Fibroblast of skin of abdomen (primary cell): Measurements from ENCODE around the gene RAB3D.

Experiments
- DNase-seq: peaks from one replicate; pipeline ENCODE4 v3.0.0-alpha.2; 2013

RAB3D gene

DNA sequence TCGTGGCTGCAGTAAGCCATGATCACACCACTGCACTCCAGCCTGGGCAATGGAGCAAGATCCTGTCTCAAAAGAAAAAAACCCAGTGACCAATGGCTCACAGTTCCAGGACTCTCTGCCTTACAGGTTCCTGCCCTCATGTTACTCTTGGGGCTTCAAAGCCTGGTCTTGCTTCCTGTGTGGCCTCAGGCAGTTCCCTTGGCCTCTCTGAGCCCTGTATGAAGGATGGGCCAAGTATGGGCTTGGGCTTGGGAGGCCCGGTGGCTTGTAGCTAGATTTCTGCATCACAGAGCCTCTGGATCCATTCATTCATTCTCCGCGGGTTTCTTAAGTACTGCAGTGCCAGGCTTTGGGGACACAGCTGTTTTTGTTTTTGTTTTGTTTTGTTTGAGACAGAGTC, 44.3 kb downstream of the RAB3D start:
- no peak for DNase-seq

DNA sequence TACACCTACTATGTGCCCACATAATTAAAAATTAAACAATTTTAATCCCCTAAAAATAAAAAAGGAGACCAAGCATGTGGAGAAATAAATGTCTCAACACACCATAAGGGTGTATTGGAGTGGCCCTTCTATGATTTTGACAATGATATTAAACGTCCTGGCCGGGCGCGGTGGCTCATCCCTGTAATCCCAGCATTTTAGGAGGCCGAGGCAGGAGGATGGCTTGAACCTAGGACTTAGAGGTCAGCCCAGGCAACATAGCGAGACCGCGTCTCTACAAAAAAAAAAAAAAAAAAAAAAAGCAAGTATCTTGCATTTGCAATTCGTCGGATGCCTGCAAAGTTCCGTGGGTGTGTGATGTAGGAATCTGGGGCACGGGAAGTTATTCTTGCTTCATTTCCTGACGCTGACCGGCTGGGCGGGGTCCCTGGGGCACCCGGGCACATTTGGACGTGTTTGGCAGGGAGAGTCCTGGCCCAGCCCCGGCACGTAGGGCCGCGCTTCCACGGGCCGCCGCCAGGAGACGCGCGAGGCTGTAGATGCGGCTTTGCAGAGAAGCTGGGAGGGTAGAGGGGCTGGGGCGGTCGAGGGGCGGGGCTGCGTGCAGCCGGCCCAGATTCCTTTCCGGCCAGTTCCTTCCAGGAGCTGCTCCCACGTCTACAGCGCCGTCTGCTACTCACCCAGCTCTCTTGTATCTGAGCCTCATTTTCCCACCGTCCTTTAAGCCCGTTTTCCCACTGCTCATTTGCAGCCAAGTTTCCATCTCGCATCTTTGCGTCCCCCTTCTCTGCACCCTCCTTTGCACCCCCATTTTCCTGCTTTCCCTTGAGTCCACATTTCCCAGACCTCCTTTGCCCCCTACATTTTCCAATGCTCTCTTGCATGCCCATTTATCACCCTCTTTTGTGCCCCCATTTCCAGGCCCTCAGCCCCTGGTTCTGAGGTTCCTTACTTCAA, 45.7 kb downstream of the RAB3D start:
- peak; percentile 89 for DNase-seq

DNA sequence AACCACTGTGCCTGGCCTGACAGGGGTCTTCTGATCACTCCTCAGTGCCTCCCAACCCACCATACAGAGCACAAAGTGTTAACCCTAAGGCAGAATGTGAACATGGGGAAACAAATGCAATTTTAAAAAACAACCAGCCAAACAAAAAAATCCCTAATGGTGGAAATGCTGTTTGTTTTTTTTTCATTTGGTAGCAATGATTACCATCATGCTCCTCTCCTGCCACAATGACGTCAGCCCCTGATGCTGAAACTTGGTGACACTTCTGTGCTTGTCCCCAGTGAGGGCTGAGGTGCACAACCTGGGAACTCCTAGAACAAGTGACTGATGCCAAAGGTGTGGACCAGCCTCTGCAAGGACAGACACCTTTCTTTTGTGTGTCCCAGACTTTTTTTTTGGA, 47.5 kb downstream of the RAB3D start:
- no peak for DNase-seq

DNA sequence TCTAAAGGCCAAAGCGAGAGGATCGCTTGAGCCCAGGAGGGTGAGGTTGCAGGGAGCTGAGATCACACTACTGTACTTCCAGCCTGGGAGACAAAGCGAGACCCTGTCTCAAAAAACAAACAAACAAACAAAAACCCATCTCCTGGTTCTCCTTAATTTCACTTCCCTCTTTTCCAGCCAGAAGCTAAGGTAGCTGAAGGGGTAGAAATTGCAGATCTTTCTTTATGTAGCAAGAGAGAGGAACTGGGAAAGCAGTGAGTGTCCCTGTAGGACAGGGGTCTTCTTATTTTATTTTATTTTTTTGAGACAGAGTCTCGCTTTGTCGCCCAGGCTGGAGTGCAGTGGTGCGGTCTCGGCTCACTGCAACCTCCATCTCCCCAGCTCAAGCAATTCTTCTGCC, 48.0 kb downstream of the RAB3D start:
- no peak for DNase-seq

DNA sequence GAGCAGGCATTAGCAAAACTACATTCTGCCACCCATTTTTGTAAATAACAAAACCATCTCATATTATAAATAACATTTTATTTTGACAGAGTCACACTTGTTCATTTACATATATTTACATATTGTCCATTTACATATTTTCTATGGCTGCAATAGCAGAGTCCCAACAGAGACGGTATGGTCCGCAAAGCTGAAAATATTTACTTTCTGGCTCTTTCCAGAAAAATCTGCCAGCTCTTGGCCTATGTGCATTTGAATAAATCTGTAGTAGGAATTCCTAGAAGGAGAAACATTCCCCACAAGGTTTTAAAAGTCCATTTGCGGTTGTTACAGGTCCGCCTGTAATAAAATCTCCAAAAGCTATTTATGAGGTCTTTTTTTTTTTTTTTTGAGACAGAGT, 49.2 kb downstream of the RAB3D start:
- no peak for DNase-seq

DNA sequence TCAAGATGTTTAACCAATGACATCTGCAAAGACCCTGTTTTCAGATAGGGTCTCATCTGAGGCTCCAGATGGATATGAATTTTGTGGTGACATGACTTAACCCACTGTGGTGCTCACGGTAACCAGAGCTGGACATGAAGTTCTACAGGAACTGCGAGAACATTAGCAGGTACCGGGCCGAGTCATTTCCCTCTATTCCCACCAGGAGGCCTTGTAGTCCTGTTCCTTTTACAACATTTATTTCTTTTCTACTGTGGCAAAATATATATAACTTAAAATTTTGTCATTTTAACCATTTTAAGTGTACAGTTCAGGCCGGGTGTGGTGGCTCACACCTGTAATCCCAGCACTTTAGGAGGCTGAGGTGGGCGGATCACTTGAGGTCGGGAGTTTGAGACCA, 51.1 kb downstream of the RAB3D start:
- DNase-seq, result no peak

DNA sequence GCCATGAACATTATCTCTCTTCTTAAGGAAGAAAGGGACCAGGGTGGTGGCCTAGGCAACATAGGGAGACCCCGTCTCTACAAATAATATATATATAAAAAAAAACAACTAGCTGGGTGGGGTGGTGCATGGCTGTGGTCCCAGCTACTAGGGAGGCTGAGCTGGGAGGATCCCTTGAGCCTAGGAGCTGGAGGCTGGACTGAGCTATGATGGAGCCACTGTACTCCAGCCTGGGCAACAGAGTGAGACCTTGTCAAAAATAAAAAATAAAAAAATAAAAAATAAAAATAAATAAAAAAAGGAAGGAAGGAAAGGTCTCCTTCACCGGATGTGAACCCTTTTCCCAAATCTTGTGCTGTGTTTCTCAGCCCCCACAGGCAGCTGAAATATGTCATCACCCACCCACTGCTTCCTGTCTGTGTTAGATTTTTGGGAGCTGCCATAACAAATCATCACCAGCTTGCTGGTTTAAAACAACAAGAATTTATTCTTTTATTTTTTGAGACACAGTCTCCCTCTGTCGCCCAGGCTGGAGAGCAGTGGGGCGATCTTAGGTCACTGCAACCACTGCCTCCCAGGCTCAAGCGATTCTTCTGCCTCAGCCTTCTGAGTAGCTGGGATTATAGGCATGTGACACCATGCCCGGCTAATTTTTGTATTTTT, 53.0 kb downstream of the RAB3D start:
- DNase-seq, result peak; percentile 55

DNA sequence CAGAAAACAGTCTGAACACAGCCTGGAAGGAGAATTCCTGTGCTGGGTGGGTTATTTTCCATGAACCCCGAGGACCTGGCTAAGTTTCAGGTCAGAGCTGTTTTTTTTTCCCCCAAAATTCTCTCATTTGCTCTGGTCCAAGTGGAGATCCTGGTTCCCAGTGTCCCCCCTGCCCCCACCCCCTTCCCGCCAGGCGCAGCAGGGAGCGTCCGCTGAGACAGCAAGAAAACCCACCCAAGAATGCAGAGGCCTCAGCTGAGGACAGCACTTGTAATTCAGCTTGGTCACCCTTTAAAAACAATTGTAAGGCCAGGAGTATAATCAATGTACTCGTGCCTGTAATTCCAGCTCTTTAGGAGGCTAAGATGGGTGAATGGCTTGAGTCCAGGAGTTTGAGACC, 54.9 kb downstream of the RAB3D start:
- no peak for DNase-seq

DNA sequence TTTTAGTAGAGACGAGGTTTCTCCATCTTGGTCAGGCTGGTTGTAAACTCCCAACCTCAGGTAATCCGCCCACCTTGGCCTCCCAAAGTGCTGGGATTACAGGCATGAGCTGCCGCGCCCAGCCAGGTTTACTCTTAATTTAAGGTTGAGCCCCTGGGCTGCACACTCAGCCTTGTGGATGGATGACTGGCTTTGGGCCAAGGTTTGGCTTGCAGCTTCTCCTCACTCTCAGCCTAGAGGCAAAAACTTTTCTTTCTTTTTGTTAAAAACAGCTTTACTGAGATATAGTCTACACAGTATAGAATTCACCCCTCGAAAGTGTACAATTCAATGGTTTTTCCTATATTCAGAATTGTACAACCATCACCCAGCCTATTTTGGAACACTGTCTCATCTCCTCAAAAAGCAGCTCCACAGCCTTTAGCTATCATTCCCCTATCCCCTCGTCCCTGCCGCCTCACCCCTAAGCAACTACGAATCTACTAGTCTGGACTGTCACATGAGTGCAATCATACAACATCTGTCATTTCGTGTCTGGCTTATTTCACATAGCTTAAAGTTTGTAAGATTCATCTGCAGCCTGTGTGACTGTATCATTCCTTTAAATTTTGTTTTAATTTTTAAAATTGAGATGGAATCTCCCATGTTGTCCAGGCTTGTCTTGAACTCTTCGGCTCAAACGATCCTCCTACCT, 58.0 kb downstream of the RAB3D start:
- DNase-seq, result no peak

DNA sequence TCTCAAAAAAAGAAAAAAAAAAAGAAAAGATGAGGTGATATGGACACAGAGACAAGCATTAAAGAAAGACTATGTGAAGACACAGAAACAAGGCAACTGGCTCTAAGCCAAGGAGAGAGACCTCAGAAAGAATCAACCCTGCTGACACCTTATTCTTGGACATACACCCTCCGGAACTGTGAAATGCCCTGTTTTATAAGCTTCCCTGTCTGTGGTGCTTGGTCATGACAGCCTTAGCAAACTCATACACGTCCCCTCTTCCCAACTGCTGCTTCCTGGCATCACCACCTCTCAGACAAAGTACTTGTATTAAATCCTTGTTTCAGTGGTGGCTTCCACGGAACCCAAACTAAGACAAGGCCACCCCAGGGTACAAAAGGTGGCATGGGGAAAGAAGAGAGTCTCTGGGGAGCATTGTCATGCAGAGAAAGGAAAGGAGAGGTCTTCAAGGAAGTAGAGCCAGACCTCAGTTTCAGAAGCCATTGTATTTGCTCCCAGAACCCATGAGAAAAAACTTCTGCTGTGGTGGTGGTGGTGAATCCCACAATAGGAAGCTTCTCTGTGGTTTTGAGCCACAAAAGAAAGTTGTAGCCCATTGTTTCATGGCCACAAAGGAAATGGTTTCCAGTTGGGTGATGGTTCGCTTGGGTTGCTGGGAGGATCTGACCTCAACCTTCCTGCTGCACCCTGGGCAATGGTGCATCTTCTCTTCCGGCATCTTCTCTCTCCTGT, 59.8 kb downstream of the RAB3D start:
- no peak for DNase-seq

DNA sequence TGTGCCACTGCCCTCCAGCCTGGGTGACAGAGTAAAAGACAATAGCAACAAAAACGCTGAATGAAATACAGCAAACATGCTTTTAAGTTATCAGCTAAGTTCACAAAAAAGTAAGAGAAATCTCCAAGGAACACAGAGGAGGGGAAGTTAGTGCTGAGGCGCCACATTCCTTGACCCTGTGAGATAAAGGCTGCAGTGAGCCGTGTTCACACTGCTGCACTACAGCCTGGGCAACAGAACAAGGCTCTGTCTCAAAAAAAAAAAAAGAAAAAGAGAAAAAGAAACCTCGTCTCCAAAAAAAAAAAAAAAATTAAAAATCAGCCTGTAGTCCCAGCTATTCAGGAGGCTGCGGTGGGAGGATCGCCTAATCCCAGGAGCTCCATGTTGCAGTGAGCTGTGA, 60.8 kb downstream of the RAB3D start:
- DNase-seq, result no peak

DNA sequence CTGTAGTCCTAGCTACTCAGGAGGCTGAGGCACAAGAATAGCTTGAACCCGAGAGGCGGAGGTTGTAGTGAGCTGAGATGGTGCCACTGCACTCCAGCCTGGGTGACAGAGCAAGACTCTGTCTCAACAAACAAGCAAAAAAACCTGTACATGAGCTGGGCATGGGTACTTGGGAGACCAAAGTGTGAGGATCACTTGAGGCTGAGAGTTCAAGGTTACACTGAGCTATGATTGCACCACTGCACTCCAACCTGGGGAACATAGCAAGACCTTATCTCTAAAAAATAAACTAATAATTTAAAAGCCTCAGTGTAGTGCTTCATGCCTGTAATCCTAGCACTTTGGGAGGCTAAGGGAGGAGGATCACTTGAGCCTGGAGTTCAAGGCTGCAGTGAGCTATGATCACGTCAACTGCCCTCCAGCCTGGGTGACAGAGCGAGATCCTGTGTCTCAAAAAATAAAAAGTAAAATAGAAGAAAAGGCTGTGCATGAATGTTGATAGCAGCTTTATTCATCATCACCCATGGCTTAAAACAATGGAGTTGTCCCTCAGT, 64.8 kb downstream of the RAB3D start:
- no peak for DNase-seq

DNA sequence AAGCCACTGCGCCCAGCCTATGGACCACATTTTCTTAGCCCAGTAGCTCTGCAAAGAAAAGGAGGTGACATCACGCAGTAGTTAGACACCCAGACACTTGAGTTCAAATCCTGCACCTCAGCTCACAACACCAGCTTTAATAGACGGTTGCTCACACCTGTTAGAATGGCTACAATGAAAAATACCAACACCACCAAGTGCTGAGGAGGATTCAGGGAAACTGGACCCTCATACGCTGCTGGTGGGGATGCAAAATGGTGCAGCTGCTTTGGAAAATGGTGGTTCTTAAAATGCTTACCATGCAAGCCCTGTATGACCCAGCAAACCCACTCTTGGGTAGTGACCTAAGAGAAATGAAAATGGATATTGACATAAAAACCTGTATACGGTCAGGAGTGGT, 65.5 kb downstream of the RAB3D start:
- no peak for DNase-seq

DNA sequence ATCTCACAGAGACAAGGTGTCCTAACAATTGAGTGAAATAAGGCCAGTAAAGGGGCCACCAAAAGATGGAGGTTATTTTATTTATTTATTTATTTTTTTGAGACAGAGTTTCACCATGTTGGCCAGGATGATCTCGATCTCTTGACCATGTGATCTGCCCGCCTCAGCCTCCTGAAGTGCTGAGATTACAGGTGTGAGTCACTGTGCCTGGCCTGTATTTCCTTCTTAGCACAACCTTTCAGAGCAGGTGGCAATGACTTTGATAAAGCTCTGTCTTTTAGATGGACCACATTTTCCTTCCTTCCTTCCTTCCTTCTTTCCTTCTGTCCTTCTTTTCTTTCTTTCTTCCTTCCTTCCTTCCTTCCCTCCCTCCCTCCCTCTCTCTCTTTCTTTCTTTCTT, 66.2 kb downstream of the RAB3D start:
- DNase-seq, result no peak
